HepG2 (cell line): ENCODE data around the gene ZNF442. TPM values are rescaled to one million over a fixed set of nuclear protein-coding genes. Genes with fewer than 3 reads are reported as not detected.

ENCODE experiments used
- CC2D1A ChIP-seq: sonication (generic); formaldehyde crosslinking; IDR thresholded peaks from 2 replicates; pipeline ENCODE4 v1.8.1; 2023; ENCODE audit warnings: mild to moderate bottlenecking, missing genetic modification reagents
- CREM ChIP-seq, 2 experiments: sonication (generic) in 1 of 2; formaldehyde crosslinking in 1 of 2; IDR thresholded peaks; 2 replicates each; pipeline versions ENCODE4 v1.4.0 to v1.6.1; 2016 to 2020; ENCODE audit warnings: antibody characterized with exemption in 1 of 2, mild to moderate bottlenecking in 1 of 2, missing genetic modification reagents in 1 of 2
- HMG20A ChIP-seq: IDR thresholded peaks from 2 replicates; pipeline ENCODE4 v1.6.1; 2016; ENCODE audit warnings: borderline replicate concordance
- PAX8 ChIP-seq: sonication (generic); formaldehyde crosslinking; IDR thresholded peaks from 2 replicates; pipeline ENCODE4 v1.8.0; 2022; ENCODE audit warnings: mild to moderate bottlenecking, missing genetic modification reagents, borderline replicate concordance
- PPARG ChIP-seq: conservative IDR thresholded peaks from 2 replicates; pipeline ENCODE4 v1.6.1; 2016; ENCODE audit warnings: missing biosample characterization, missing genetic modification reagents
- RFXAP ChIP-seq: sonication (generic); formaldehyde crosslinking; IDR thresholded peaks from 2 replicates; pipeline ENCODE4 v1.4.0; 2020; ENCODE audit warnings: missing genetic modification reagents, borderline replicate concordance
- SRSF9 ChIP-seq: fragments of 200-400 bp; formaldehyde crosslinking; IDR thresholded peaks from 2 replicates; pipeline ENCODE4 v1.6.1; 2018; ENCODE audit warnings: borderline replicate concordance, mild to moderate bottlenecking, low read depth, low read length; ENCODE audit not compliant: insufficient read depth, poor library complexity, severe bottlenecking
- TRIM24 ChIP-seq: sonication (generic); formaldehyde crosslinking; IDR thresholded peaks from 2 replicates; pipeline ENCODE4 v1.8.0; 2022; ENCODE audit warnings: mild to moderate bottlenecking, missing genetic modification reagents
- ZNF354B ChIP-seq: sonication (generic); formaldehyde crosslinking; IDR thresholded peaks from 2 replicates; pipeline ENCODE4 v1.8.0; 2022; ENCODE audit warnings: mild to moderate bottlenecking, missing genetic modification reagents
- ZNF367 ChIP-seq: sonication (generic); formaldehyde crosslinking; IDR thresholded peaks from 2 replicates; pipeline ENCODE4 v1.4.0; 2020; ENCODE audit warnings: missing genetic modification reagents, borderline replicate concordance
- ZNF558 ChIP-seq: sonication (generic); formaldehyde crosslinking; IDR thresholded peaks from 2 replicates; pipeline ENCODE4 v1.9.0; 2022; ENCODE audit warnings: mild to moderate bottlenecking, missing genetic modification reagents, borderline replicate concordance
- ZNF652 ChIP-seq: IDR thresholded peaks from 2 replicates; pipeline ENCODE4 v1.6.1; 2016; ENCODE audit warnings: low read depth, borderline replicate concordance
- ZNF660 ChIP-seq: sonication (generic); formaldehyde crosslinking; IDR thresholded peaks from 2 replicates; pipeline ENCODE4 v1.5.1; 2020; ENCODE audit warnings: mild to moderate bottlenecking, low read depth, missing genetic modification reagents, borderline replicate concordance
- polyA plus RNA-seq, 8 experiments: library from polyadenylated mRNA; depleted of rRNA in 3 of 8; stranded (reverse) in 7 of 8; unstranded in 1 of 8; fragments of >200 nt; fragmentation: Illumina TruSeq in 4 of 8; extraction: Trizol in 4 of 8; gene quantifications; 2 replicates each; pipeline versions ENCODE4 v1.2.1 to v1.2.3, GENCODE V29; 2011 to 2016; ENCODE audit warnings: low read depth in 4 of 8, missing spikeins in 1 of 8, mixed read lengths in 1 of 8; ENCODE audit not compliant: insufficient read depth in 1 of 8
- total RNA-seq, 5 experiments: library from RNA; depleted of rRNA; stranded (reverse); fragments of >200 nt; fragmentation: Illumina TruSeq; extraction: Trizol; gene quantifications; 2 replicates each; pipeline ENCODE4 v1.2.3, GENCODE V29; 2016; ENCODE audit warnings: low read depth in 1 of 5
- TF ChIP-seq, protein P1 (sequence below): sonication (generic); formaldehyde crosslinking; IDR thresholded peaks from 2 replicates; pipeline ENCODE4 v1.9.0; 2021; ENCODE audit warnings: missing genetic modification reagents, borderline replicate concordance
- TF ChIP-seq, protein P2 (sequence below): sonication (generic); formaldehyde crosslinking; IDR thresholded peaks from 2 replicates; pipeline ENCODE4 v1.8.0; 2022; ENCODE audit warnings: low read depth, missing genetic modification reagents
- TF ChIP-seq, protein P3 (sequence below): sonication (generic); formaldehyde crosslinking; IDR thresholded peaks from 2 replicates; pipeline ENCODE4 v1.4.0; 2020; ENCODE audit warnings: missing genetic modification reagents
- TF ChIP-seq, protein P4 (sequence below): sonication (generic); formaldehyde crosslinking; IDR thresholded peaks from 2 replicates; pipeline ENCODE4 v1.4.0; 2020; ENCODE audit warnings: mild to moderate bottlenecking, missing genetic modification reagents, borderline replicate concordance
- TF ChIP-seq, protein P5 (sequence below): sonication (generic); formaldehyde crosslinking; IDR thresholded peaks from 2 replicates; pipeline ENCODE4 v1.4.0; 2020; ENCODE audit warnings: mild to moderate bottlenecking, missing genetic modification reagents
- TF ChIP-seq, protein P6 (sequence below): sonication (generic); formaldehyde crosslinking; IDR thresholded peaks from 2 replicates; pipeline ENCODE4 v1.4.0; 2020; ENCODE audit warnings: missing genetic modification reagents
- TF ChIP-seq, protein P7 (sequence below): sonication (generic); formaldehyde crosslinking; IDR thresholded peaks from 2 replicates; pipeline ENCODE4 v1.8.1; 2022; ENCODE audit warnings: low read depth, mild to moderate bottlenecking, missing genetic modification reagents

Gene ZNF442
- total and polyA plus RNA-seq, 2 of the 13 experiments (the other 11 are each of a cell fraction or from before 2014, with no cell fraction given) = 1.0 to 6.0 TPM

DNA sequence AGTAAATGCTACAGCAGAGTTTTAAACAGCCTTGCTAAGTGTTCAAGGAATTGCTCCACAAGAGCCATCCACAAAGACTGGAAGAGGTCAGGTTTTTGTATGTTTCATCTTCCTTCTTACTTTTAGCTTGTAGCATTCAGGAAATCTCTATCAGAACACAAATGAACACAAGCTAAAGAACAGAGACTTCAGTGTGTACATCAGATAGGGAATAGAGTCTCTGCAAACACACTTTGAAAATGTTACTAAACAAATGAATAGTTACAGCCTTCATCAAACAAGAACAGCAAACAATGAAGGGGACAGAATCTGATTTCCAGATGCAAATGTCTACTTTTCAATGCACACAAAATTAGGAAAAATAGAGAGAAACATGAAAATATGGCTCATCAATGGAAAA is 39.8 kb downstream of the ZNF442 start (continued):
- TF ChIP-seq, protein P1, sequence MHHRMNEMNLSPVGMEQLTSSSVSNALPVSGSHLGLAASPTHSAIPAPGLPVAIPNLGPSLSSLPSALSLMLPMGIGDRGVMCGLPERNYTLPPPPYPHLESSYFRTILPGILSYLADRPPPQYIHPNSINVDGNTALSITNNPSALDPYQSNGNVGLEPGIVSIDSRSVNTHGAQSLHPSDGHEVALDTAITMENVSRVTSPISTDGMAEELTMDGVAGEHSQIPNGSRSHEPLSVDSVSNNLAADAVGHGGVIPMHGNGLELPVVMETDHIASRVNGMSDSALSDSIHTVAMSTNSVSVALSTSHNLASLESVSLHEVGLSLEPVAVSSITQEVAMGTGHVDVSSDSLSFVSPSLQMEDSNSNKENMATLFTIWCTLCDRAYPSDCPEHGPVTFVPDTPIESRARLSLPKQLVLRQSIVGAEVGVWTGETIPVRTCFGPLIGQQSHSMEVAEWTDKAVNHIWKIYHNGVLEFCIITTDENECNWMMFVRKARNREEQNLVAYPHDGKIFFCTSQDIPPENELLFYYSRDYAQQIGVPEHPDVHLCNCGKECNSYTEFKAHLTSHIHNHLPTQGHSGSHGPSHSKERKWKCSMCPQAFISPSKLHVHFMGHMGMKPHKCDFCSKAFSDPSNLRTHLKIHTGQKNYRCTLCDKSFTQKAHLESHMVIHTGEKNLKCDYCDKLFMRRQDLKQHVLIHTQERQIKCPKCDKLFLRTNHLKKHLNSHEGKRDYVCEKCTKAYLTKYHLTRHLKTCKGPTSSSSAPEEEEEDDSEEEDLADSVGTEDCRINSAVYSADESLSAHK = no peak
- TF ChIP-seq TRIM24 (no peak), CC2D1A (CRISPR knock-in tag) (no peak), ZNF367 (CRISPR knock-in tag) (no peak), PPARG (peak; percentile 72), RFXAP (CRISPR knock-in tag) (no peak), ZNF652 (CRISPR knock-in tag) (no peak), PAX8 (CRISPR knock-in tag) (no peak), ZNF558 (CRISPR knock-in tag) (no peak), ZNF660 (CRISPR knock-in tag) (no peak), SRSF9 (no peak), ZNF354B (CRISPR knock-in tag) (no peak), HMG20A (peak; percentile 58; the same call in 1 of the 2 replicates), CREM (IDR thresholded peaks at IDR 0.05) (peak; percentile 77), CREM (CRISPR knock-in tag; IDR thresholded peaks at IDR 0.05) (no peak)
- TF ChIP-seq, protein P2, sequence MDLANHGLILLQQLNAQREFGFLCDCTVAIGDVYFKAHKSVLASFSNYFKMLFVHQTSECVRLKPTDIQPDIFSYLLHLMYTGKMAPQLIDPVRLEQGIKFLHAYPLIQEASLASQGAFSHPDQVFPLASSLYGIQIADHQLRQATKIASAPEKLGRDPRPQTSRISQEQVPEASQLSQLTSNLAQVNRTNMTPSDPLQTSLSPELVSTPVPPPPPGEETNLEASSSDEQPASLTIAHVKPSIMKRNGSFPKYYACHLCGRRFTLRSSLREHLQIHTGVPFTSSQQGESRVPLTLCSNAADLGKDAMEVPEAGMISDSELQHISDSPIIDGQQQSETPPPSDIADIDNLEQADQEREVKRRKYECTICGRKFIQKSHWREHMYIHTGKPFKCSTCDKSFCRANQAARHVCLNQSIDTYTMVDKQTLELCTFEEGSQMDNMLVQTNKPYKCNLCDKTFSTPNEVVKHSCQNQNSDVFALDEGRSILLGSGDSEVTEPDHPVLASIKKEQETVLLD (CRISPR knock-in tag) = no peak
- TF ChIP-seq, protein P3, sequence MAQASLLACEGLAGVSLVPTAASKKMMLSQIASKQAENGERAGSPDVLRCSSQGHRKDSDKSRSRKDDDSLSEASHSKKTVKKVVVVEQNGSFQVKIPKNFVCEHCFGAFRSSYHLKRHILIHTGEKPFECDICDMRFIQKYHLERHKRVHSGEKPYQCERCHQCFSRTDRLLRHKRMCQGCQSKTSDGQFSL (CRISPR knock-in tag) = no peak
- TF ChIP-seq, protein P4, sequence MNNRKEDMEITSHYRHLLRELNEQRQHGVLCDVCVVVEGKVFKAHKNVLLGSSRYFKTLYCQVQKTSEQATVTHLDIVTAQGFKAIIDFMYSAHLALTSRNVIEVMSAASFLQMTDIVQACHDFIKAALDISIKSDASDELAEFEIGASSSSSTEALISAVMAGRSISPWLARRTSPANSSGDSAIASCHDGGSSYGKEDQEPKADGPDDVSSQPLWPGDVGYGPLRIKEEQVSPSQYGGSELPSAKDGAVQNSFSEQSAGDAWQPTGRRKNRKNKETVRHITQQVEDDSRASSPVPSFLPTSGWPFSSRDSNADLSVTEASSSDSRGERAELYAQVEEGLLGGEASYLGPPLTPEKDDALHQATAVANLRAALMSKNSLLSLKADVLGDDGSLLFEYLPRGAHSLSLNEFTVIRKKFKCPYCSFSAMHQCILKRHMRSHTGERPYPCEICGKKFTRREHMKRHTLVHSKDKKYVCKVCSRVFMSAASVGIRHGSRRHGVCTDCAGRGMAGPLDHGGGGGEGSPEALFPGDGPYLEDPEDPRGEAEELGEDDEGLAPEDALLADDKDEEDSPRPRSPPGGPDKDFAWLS (CRISPR knock-in tag) = no peak
- TF ChIP-seq, protein P5, sequence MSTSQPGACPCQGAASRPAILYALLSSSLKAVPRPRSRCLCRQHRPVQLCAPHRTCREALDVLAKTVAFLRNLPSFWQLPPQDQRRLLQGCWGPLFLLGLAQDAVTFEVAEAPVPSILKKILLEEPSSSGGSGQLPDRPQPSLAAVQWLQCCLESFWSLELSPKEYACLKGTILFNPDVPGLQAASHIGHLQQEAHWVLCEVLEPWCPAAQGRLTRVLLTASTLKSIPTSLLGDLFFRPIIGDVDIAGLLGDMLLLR (CRISPR knock-in tag) = no peak
- TF ChIP-seq, protein P6, sequence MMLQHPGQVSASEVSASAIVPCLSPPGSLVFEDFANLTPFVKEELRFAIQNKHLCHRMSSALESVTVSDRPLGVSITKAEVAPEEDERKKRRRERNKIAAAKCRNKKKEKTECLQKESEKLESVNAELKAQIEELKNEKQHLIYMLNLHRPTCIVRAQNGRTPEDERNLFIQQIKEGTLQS = no peak
- TF ChIP-seq, protein P7, sequence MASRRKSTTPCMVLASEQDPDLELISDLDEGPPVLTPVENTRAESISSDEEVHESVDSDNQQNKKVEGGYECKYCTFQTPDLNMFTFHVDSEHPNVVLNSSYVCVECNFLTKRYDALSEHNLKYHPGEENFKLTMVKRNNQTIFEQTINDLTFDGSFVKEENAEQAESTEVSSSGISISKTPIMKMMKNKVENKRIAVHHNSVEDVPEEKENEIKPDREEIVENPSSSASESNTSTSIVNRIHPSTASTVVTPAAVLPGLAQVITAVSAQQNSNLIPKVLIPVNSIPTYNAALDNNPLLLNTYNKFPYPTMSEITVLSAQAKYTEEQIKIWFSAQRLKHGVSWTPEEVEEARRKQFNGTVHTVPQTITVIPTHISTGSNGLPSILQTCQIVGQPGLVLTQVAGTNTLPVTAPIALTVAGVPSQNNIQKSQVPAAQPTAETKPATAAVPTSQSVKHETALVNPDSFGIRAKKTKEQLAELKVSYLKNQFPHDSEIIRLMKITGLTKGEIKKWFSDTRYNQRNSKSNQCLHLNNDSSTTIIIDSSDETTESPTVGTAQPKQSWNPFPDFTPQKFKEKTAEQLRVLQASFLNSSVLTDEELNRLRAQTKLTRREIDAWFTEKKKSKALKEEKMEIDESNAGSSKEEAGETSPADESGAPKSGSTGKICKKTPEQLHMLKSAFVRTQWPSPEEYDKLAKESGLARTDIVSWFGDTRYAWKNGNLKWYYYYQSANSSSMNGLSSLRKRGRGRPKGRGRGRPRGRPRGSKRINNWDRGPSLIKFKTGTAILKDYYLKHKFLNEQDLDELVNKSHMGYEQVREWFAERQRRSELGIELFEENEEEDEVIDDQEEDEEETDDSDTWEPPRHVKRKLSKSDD (CRISPR knock-in tag) = no peak
